ENCODE data around the gene CAP1. TPM values are rescaled to one million over a fixed set of nuclear protein-coding genes. Genes with fewer than 3 reads are reported as not detected.

The CAP1 gene
- total and polyA plus RNA-seq, 10 donors: 124 to 608 (median 348) TPM

DNA sequence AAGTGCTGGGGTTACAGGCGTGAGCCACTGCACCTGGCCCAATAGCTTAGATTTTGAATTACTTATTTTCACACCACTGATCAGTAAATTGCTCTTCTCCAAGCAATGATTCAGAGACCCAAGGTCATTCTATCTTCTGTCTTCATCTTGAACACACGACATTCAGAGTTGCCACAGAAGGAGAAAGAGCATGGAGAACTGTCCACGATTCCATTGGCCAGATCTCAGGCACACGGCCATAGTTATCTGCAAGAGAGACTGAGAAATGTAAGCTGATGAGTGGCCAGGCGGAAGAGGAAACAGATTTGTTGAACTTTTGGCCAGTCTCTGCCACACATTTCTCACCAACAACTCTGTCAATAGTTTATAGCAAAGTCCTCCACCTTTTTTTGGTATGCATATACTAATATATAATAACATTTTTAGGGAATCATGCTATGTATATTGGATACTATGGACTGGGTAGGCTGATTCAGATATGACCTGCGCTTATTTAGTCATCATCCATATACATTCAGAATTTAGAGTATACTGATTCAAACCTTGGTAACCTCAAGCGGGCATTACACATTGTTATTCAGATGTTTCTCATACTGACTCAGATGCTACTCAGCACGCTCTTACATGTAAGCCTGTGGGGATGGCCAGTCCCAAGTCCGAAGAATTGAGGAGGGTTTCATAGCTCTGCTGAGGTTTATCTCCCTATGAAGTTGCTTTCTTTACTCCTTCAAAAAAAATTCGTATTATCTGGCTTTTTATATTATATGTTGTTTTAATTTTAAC lies 25.5 kb upstream of the CAP1 start:
- DNase-seq: no peak
- Histone ChIP-seq H3K27ac (no peak overlapping the region), H3K36me3 (no peaks in the 10 kb centered on the region), H3K4me1 (peaks cover 2 to 21% (median 13%) of the 10 kb centered on the region in 6 donors), H3K4me3 (no peak overlapping the region), H3K9me3 (peaks cover 0 to 4% (median 0%) of the 10 kb centered on the region in 8 donors), H3K27me3 (replicated peaks in 1 of 7) (no peaks in the 10 kb centered on the region)
- 63 to 76% (median 64%) methylated on average over 10 of the region's 10 CpGs for WGBS, 5 donors
- intact Hi-C loops (cut with DNase I; ENCODE audit: low total_unique reads): no loop called here
- TF ChIP-seq POLR2A (IDR thresholded peaks at IDR 0.05) (no peak), POLR2AphosphoS5 (IDR thresholded peaks at IDR 0.05) (no peak)
- TF ChIP-seq, protein P1, sequence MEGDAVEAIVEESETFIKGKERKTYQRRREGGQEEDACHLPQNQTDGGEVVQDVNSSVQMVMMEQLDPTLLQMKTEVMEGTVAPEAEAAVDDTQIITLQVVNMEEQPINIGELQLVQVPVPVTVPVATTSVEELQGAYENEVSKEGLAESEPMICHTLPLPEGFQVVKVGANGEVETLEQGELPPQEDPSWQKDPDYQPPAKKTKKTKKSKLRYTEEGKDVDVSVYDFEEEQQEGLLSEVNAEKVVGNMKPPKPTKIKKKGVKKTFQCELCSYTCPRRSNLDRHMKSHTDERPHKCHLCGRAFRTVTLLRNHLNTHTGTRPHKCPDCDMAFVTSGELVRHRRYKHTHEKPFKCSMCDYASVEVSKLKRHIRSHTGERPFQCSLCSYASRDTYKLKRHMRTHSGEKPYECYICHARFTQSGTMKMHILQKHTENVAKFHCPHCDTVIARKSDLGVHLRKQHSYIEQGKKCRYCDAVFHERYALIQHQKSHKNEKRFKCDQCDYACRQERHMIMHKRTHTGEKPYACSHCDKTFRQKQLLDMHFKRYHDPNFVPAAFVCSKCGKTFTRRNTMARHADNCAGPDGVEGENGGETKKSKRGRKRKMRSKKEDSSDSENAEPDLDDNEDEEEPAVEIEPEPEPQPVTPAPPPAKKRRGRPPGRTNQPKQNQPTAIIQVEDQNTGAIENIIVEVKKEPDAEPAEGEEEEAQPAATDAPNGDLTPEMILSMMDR (IDR thresholded peaks at IDR 0.05 in 8 of 11, conservative IDR thresholded peaks at IDR 0.05 in 3 of 11): no peak

GRCh38 chr1:40017951-40018575 lies 22.5 kb upstream of the CAP1 start:
- H3K4me1 ChIP-seq: peaks cover 2 to 20% (median 13%) of the 10 kb centered on the region in 6 donors
- 63 to 86% (median 82%) methylated on average over 5 of the region's 5 CpGs for WGBS, 5 donors
- DNase-seq: no peak
- H3K4me3 ChIP-seq: no peak overlapping the region
- H3K27ac ChIP-seq: no peak overlapping the region
- TF ChIP-seq POLR2AphosphoS5 (IDR thresholded peaks at IDR 0.05) (no peak), POLR2A (IDR thresholded peaks at IDR 0.05) (no peak)
- TF ChIP-seq, protein P1 (IDR thresholded peaks at IDR 0.05 in 8 of 11, conservative IDR thresholded peaks at IDR 0.05 in 3 of 11): no peak
- intact Hi-C loops (cut with DNase I; ENCODE audit: low total_unique reads): no loop called here
- H3K27me3 ChIP-seq (replicated peaks in 1 of 7): no peaks in the 10 kb centered on the region
- peaks cover 0 to 5% (median under 1%) of the 10 kb centered on the region in 8 donors for H3K9me3 ChIP-seq
- no peaks in the 10 kb centered on the region for H3K36me3 ChIP-seq

DNA sequence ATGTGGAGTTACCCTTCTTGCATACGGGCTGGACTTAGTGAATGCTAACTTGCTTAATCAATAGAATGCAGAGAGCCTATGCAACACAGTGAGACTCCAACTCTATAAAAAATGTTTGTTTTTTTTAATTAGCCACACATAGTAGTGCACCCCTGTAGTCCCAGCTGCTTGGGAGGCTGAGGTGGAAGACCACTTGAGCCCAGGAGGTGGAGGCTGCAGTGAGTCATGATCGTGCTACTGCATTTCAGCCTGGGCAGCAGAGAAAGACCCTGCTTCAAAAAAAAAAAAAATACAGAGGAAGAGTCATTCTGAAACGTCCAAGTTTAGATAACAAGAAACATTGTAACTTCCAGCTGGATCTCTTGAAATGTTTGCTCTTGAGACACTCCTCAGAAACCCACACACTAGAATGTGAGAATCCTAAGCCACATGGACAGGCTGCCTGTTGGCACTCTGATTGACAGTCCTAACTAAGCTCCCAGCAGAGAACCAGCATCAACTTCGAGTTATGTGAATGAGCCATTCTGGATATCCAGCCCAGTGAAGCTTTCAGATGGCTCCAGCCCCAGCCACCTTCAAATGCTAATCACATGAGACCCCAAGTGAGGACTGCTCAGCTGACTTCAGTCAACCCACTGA lies 20.0 kb upstream of the CAP1 start:
- 60 to 77% (median 70%) methylated on average over 4 of the region's 4 CpGs for WGBS, 5 donors
- H3K27me3 ChIP-seq (replicated peaks in 1 of 7): no peaks in the 10 kb centered on the region
- H3K27ac ChIP-seq: no peak overlapping the region
- intact Hi-C loops (cut with DNase I; ENCODE audit: low total_unique reads): loop anchor here (10.0 kb wide), 1 partner anchor 106 kb away; no protein-coding TSS in a partner anchor
- TF ChIP-seq POLR2A (IDR thresholded peaks at IDR 0.05) (no peak), POLR2AphosphoS5 (IDR thresholded peaks at IDR 0.05) (no peak)
- TF ChIP-seq, protein P1 (IDR thresholded peaks at IDR 0.05 in 8 of 11, conservative IDR thresholded peaks at IDR 0.05 in 3 of 11): no peak
- peaks cover 0 to 10% (median 3%) of the 10 kb centered on the region in 8 donors for H3K9me3 ChIP-seq
- DNase-seq: no peak
- H3K4me3 ChIP-seq: no peak overlapping the region
- no peaks in the 10 kb centered on the region for H3K36me3 ChIP-seq
- peaks cover 0 to 13% (median 0%) of the 10 kb centered on the region in 6 donors for H3K4me1 ChIP-seq
